Stimulated activated CD4-positive, alpha-beta T cell treated with anti-CD3 and anti-CD28 coated beads, Interleukin-15, amount 100 ng/mL, for 1 hour (primary cell): ENCODE measurements around the gene ERICH6.

Experiments used
- DNase-seq, 2 donors: peaks; one replicate each; pipeline ENCODE4 v3.0.0-alpha.2; 2020; ENCODE audit warnings: low read depth in 1 of 2, low spot score in 1 of 2

The ERICH6 gene

GRCh38 chr3:150736903-150737832, 33.4 kb upstream of the ERICH6 start:
- DNase-seq, result no peak

GRCh38 chr3:150736316-150736719, 32.6 kb upstream of the ERICH6 start:
- no peak for DNase-seq

GRCh38 chr3:150734795-150735119, 31.0 kb upstream of the ERICH6 start:
- no peak for DNase-seq

GRCh38 chr3:150733936-150734794, 30.4 kb upstream of the ERICH6 start:
- DNase-seq, result no peak

GRCh38 chr3:150733373-150733935, 29.7 kb upstream of the ERICH6 start:
- DNase-seq, result no peak

GRCh38 chr3:150729682-150730360, 26.1 kb upstream of the ERICH6 start:
- DNase-seq, result no peak

- no peak for DNase-seq
Measured at GRCh38 chr3:150727653-150728502, 24.2 kb upstream of the ERICH6 start.

GRCh38 chr3:150725548-150725947, 21.8 kb upstream of the ERICH6 start:
- DNase-seq, result no peak

GRCh38 chr3:150723946-150724345, 20.2 kb upstream of the ERICH6 start:
- DNase-seq, result no peak

GRCh38 chr3:150722267-150722666, 18.5 kb upstream of the ERICH6 start:
- DNase-seq, result no peak

- no peak for DNase-seq
Measured at GRCh38 chr3:150721285-150722130, 17.8 kb upstream of the ERICH6 start.

- DNase-seq, result no peak
Measured at GRCh38 chr3:150720444-150720843, 16.7 kb upstream of the ERICH6 start.

- DNase-seq, result no peak
Measured at GRCh38 chr3:150710097-150710496, 6.4 kb upstream of the ERICH6 start.

- DNase-seq, result peak; percentile 5 to 10
Measured at GRCh38 chr3:150703299-150703755, 393 bp downstream of the ERICH6 start.

GRCh38 chr3:150699068-150699639, 4.6 kb downstream of the ERICH6 start:
- no peak for DNase-seq

GRCh38 chr3:150697646-150698045, 6.1 kb downstream of the ERICH6 start:
- no peak for DNase-seq

GRCh38 chr3:150691414-150692040, 12.2 kb downstream of the ERICH6 start:
- DNase-seq, result no peak

GRCh38 chr3:150687613-150688012, 16.1 kb downstream of the ERICH6 start:
- DNase-seq, result no peak
